Skeletal muscle satellite cell (primary cell): ENCODE measurements around the gene ZNF662.

Experiments
- H3K27me3 ChIP-seq: 2 replicates; pipeline ENCODE4 v1.7.0; 2013; ENCODE audit warnings: low read length; ENCODE audit not compliant: control insufficient read depth, insufficient read depth
- H3K36me3 ChIP-seq: 2 replicates; pipeline ENCODE4 v1.7.0; 2013; ENCODE audit warnings: mild to moderate bottlenecking, control low read depth, low read length; ENCODE audit not compliant: insufficient read depth
- H3K4me1 ChIP-seq: 2 replicates; pipeline ENCODE4 v1.7.0; 2013; ENCODE audit warnings: low read length; ENCODE audit not compliant: control insufficient read depth, insufficient read depth
- H3K4me2 ChIP-seq: 2 replicates; pipeline ENCODE4 v1.7.0; 2013; ENCODE audit warnings: mild to moderate bottlenecking, low read length
- H3K4me3 ChIP-seq: 2 replicates; pipeline ENCODE4 v1.7.0; 2013; ENCODE audit warnings: low read length
- H3K9ac ChIP-seq: 2 replicates; pipeline ENCODE4 v1.7.0; 2013; ENCODE audit warnings: mild to moderate bottlenecking, low read depth, low read length, moderate library complexity
- H3K9me3 ChIP-seq: replicated peaks from 2 replicates; pipeline ENCODE4 v1.7.0; 2013; ENCODE audit warnings: mild to moderate bottlenecking, control low read depth, low read length

Gene ZNF662

GRCh38 chr3:42946050-42946449 is 40.1 kb downstream of the ZNF662 start:
- Histone ChIP-seq H3K27me3 (peaks cover 7% of the 10 kb centered on the region), H3K4me1 (no peaks in the 10 kb centered on the region), H3K9ac (no peak overlapping the region), H3K9me3 (no peaks in the 10 kb centered on the region), H3K4me2 (no peak overlapping the region), H3K36me3 (no peaks in the 10 kb centered on the region), H3K4me3 (no peak overlapping the region)

DNA sequence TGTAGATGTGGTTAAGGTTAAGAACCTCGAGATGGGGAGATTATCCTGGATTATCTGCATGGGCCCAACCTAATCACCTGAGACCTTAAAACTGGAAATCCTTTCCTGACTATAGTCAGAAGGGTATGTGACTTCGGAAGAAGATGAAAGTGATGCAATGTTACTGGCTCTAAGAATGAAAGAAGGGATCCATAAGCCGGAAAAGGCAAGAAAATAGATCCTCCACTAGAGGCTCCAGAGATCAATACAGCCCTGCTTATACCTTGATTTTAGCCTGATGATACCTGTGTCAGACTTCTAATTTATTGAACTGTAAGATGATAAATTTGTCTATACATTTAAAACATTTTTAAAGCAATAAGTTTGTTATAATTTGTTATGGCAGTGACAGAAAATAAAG is 51.6 kb downstream of the ZNF662 start:
- no peak overlapping the region for H3K4me2 ChIP-seq
- no peak overlapping the region for H3K4me3 ChIP-seq
- no peaks in the 10 kb centered on the region for H3K9me3 ChIP-seq
- no peaks in the 10 kb centered on the region for H3K36me3 ChIP-seq
- H3K9ac ChIP-seq: no peak overlapping the region
- H3K4me1 ChIP-seq: no peaks in the 10 kb centered on the region
- H3K27me3 ChIP-seq: peaks cover 2% of the 10 kb centered on the region

DNA sequence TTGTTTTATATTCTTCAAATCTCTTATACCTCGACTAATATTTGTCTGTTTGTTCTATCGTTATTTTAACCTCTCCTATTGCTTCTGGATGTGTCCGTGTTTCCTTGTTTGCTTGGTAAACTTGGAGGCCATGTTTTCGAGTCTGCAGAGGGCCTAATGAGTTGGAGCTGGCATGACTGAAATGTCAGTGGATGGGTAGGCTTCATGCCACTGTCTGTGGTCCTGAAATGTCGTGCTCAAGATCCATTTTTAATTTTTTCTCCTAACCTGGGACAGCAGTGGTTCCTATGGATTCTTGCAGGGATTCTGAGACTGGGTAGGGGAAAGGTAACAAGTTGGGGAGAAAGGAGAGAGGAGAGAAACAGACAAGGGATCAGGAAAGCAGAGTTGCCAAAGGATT is 54.3 kb downstream of the ZNF662 start:
- Histone ChIP-seq H3K36me3 (no peaks in the 10 kb centered on the region), H3K9ac (no peak overlapping the region), H3K27me3 (peaks cover 9% of the 10 kb centered on the region), H3K4me3 (no peak overlapping the region), H3K4me2 (no peak overlapping the region), H3K4me1 (no peaks in the 10 kb centered on the region), H3K9me3 (no peaks in the 10 kb centered on the region)

GRCh38 chr3:42960786-42961185 is 54.8 kb downstream of the ZNF662 start:
- Histone ChIP-seq H3K36me3 (no peaks in the 10 kb centered on the region), H3K4me2 (no peak overlapping the region), H3K27me3 (peaks cover 9% of the 10 kb centered on the region), H3K9ac (no peak overlapping the region), H3K4me3 (no peak overlapping the region), H3K9me3 (no peaks in the 10 kb centered on the region), H3K4me1 (no peaks in the 10 kb centered on the region)

DNA sequence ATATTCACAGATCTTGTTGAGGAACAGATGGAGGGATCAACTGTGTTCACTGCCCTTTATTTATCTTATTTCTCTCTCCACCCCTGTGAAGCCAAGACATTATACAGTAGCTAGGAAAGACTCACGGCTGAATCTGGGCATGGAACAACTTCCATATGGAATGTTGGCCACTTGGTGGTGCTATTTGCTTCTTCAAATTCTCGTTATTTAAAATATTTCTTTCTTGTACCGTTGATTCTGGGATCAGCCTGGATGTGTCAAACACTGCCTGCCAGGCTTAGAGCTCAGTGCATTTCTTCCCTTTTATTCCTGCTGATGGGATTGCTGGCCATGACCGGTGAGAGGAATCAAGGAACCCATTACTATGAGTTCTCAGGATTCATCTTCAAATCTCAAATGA is 55.7 kb downstream of the ZNF662 start:
- no peak overlapping the region for H3K4me3 ChIP-seq
- no peaks in the 10 kb centered on the region for H3K9me3 ChIP-seq
- peaks cover 9% of the 10 kb centered on the region for H3K27me3 ChIP-seq
- no peaks in the 10 kb centered on the region for H3K36me3 ChIP-seq
- H3K4me1 ChIP-seq: no peaks in the 10 kb centered on the region
- no peak overlapping the region for H3K4me2 ChIP-seq
- H3K9ac ChIP-seq: no peak overlapping the region

GRCh38 chr3:42963269-42963668 is 57.3 kb downstream of the ZNF662 start:
- H3K9me3 ChIP-seq: no peaks in the 10 kb centered on the region
- H3K4me3 ChIP-seq: no peak overlapping the region
- H3K27me3 ChIP-seq: peaks cover 10% of the 10 kb centered on the region
- no peak overlapping the region for H3K9ac ChIP-seq
- H3K36me3 ChIP-seq: no peaks in the 10 kb centered on the region
- no peaks in the 10 kb centered on the region for H3K4me1 ChIP-seq
- no peak overlapping the region for H3K4me2 ChIP-seq

DNA sequence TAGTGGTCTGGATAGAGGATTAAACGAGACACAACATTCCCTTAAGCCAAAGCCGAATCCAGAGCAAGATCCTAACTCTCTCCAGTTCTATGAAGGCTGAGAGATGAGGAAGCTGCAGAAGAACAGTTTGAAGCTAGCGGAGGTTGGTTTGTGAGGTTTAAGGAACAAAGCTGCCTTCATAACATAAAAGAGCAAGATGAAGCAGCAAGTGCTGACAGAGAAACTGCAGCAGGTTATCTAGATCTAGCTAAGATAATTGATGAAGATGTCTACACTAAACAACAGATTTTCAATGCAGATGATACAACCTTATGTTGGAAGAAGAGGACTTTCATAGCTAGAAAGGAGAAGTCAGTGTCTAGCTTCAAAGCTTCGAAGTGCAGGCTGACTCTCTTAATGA is 58.3 kb downstream of the ZNF662 start:
- Histone ChIP-seq H3K9me3 (no peaks in the 10 kb centered on the region), H3K36me3 (no peaks in the 10 kb centered on the region), H3K4me1 (no peaks in the 10 kb centered on the region), H3K4me2 (no peak overlapping the region), H3K9ac (no peak overlapping the region), H3K4me3 (no peak overlapping the region), H3K27me3 (peaks cover 15% of the 10 kb centered on the region)
